DMS 273 (cell line): ENCODE measurements around the gene CARD10.

Experiments
- DNase-seq: peaks from one replicate; lab custom pipeline; 2025; ENCODE audit not compliant: unreplicated experiment; lab: John Stamatoyannopoulos, UW

The CARD10 gene

DNA sequence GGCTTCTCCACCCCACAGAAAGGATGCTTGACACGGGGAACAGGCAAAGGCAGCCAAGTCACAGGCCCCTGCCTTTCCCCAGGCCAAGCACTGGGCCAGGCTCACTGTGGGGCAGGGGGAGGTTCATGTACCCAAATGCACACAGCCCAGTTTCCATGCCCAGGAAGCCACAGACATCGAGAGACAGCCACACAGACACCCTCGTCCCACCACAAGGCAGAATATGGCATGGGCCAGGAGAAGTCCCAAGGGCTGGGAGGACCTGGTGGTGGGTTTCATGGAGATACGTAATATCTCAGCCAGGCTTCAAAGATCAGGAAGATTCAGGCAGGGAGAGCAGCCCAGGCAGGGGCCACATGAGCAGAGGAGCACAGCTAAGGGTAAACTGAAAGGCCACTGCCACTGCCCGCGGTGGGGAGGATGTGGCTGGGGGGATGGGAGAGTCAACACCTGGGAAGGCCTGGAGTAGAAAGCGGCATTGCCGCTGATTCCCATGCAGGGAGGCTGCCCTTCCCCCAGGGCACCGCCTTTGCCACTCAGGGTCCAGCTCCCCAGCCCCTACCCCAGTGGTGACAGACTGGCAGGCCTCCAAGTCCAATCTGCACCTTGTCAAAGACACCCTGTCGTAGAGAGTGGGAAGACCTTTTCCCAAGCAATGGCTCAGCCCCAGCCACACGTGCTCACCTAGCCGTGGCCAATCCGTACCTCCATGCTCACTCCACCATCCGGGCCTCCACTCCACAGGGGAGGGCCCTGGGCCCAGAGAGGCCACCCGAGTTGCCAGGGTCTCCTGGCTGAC lies 30.7 kb downstream of the CARD10 start:
- DNase-seq, result no peak

DNA sequence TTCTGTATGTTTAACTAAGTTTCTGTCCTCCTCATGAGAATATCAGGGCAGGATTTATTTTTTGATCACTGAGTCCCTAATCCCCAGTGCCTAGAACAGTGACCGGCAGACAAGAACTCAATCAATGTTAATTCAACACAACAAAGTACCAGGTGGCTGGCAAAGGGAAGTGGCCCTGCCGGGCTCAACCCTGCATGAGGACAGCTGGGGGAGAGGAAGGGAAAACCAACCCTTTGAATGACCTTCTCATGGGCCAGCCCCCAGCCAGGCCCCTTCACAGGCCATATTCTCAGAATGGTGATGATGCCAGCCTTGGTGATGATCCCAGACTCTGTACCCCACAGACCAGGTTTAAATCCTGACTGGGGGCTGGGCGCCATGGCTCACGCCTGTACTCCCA lies 31.6 kb downstream of the CARD10 start:
- DNase-seq, result no peak

- no peak for DNase-seq
These were observed 32.1 kb downstream of the CARD10 start for GRCh38 chr22:37487129-37487528.

- peak; percentile 77 for DNase-seq
These were observed 32.9 kb downstream of the CARD10 start, which contains the start of gene MFNG for GRCh38 chr22:37486224-37486845. Gene MFNG, minus strand, starts transcription at chr22:37486384. Its CDS starts 207 bp downstream, at chr22:37486177.

DNA sequence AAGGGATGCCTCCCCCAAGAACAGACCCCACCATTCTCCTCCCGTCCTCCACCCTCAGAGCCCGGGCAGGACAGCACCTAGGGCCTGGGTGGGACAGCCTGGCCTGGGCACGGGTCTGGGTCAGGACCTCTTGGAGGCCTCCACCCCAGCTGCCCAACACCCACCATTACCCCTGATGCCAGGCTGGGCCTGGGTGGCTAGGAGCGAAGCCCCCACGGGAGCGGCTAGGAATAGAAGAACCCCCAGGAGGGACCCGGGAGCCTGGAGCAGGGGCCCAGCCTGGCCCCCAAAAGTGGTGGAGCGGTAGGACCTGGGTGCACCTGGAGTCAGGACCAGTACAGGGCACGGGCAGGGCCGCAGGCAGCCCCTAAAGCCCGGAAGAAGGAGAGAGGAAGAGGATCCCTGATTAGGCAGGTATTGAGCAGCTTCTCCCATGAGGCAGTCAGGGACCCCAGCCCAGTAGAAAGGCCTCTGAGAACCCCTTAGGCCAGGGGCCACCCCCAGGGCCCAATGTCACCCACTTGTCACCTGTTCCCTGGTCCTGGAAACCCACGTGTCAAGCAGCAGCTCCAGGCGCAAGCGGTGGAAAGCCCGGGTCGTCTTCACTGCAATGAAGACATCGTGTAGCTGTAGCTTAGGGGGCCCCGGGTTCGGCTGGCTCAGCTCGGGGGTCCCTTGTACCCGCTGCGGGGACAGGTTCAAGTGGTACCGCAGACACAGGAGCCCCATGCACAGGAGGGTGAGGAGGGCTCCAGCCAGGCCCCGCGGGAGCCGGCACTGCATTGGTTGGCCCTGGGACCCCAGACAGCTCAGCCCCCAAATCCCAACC lies 33.6 kb downstream of the CARD10 start:
- DNase-seq, result no peak

DNA sequence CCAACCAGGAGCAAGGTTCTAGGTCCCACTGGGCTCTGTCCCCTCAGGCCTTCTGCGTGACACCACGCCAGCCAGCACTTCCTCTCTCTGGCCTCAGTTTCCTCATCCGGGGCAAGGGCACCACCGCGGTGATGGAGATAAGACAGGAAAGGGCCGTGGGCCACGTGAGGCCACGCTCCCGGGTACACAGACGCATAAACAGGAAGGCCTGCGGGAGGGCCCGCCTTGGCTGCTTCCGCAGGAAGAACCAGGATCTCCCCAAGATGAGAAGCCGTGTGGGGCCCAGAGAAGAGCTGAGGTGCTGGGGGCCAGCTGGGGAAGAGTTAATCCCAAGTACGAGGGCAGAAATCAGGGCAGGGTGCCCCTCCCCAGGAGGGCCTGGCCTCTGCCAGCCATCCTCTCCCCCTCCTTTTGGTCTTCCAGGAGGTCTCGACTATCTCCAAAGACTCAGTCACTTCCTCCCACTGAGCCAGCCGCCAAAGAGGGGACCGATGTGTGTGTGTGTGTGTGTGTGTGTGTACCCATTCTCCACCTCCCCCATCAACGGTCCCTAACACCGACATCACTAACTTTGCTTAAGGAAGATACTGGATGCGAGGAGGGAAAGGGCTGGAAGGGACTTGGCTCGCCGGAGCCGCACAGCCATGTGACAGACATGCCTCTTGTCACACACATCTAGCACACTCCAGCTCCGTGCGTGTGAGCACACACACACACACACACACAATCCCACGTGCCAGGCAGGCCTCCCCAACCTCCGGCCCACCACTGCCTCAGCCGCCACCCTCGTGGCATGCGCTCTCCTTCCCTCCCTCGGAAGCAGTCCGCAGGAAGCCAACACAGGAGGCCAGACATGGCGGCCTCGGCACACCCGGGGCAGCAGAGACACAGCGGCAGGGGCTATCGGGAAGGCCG lies 34.5 kb downstream of the CARD10 start:
- DNase-seq, result no peak

- no peak for DNase-seq
These were observed 36.2 kb downstream of the CARD10 start for GRCh38 chr22:37483050-37483449.

GRCh38 chr22:37482244-37482643 lies 37.0 kb downstream of the CARD10 start:
- no peak for DNase-seq

DNA sequence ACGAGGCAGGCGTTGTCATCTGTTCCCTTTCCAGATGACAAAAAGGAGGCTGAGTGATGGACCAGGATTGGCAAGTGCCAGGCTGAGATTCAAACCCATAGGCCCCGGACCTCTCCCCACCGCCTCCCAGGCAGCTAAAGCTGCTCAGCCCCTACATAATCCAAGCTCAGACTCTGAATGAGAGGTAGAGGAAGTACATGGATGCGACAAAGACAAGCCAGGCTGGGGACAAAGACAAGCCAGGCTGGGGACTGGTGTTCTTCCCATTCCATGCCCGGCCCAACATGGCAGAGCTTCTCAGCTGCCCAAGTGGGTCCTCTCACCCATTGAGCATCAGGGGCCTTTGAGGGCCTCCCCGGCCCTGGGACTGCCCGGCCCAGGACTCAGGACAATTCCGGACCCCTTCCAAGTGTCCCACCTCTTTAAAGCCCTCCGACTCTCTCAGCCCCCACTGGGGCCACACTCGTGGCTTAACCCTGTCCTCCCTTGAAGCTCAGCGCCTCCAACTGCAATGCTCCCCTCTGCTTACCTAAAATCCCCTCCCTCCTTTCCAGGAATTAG lies 37.8 kb downstream of the CARD10 start:
- no peak for DNase-seq

DNA sequence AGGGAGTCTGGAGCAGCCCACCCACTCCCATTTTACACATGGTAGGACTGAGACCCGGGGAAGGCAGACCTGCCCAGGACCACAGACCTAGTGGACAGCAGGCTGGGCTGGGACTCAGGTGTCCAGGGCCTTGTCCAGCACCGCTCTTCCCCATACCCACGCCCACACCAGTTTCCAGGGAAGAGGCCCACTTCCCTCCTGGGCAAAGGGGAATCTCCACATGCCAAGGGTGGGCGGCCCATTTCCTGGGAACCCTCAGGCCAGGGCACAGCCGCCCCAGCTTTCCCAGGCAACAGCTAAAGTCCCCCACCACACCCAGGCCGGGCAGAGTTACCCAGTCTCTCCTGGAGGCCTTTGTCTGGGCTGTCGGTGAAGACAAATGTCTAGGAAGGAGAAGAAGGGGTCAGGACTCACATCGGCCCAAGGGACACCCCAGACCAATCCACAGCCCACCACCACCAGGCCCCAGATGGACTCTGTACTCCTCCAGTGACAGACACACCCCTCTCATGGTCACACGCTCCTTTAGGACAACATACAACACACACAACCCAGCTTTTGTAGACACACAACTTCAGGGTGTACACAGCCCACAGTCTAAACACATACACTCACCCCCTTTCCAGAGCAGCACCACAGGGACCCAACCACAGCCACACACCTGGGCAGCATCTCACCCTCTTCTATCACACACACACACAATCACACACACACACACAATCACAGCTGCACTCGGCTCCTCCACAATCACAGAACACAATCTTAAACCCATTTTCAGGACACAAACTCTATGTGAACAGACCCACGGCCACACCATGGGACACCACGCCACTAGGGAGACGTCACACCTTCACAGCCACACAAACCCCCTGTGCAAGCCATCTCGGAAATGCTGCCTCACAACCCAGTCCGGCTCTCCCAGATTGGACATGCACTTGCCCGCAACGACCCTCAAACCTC lies 38.5 kb downstream of the CARD10 start:
- no peak for DNase-seq

- no peak for DNase-seq
These were observed 40.0 kb downstream of the CARD10 start for GRCh38 chr22:37479196-37479595.

- DNase-seq, result no peak
These were observed 42.6 kb downstream of the CARD10 start for GRCh38 chr22:37476389-37477329.

DNA sequence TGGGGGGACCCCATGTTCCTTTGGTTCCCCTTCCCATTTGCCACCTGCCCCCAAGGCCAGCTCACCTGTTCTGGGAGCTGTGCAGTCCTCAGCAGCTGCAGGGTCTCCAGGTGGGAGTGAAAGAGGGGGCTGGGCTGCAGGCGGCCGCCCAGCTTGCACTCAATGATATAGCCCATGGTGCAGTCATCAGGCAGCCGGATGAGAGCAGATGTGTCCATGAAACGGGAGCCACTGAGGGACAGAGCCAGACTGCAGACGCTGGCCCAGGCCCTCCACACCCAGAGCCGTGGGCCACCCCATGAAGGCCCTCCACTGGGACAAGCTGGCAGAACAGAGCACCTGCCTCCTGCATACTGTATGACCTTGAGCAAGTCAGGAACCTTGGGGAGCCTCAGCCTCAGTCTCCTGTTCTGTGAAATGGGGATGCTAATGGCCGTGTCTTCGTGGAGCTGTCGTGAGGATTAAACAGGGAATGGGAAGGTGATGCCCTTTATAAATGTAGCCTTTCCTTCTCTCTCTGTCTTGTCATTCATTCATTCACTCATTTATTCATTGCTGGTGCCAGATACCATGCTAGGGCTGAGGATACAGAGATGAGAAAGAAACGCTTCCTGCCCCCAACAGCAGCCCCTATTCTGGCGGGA lies 44.6 kb downstream of the CARD10 start:
- no peak for DNase-seq

- DNase-seq, result no peak
These were observed 45.7 kb downstream of the CARD10 start for GRCh38 chr22:37473437-37473946.

DNA sequence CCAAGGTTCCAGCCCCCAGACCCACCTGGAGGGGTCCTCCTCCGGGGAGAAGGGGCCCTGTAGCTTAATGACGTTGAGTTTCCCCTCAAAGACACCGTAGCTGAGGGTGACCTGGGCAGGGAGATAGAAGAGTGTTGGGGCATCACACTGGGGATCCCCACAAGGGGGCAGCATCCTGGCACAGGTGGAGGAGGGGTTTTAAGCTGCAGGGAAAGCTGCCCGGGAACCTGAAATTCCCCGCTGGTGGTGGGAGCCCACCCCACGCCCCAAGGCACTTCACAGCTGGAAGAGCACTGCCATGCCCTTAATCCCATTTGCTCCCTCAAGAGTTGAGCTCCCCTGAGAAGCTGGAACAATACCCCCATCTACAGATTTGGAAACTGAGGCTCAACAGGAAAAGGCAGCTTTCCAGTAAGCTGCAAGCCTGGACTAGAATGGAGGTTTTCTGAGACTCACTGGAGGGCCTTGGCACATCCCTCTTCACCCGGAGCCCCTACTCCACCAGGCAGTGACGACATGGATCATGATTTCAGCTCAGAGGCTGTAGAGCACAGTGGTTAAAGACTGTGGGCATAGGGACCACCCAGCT lies 46.7 kb downstream of the CARD10 start:
- DNase-seq, result peak; percentile 50

DNA sequence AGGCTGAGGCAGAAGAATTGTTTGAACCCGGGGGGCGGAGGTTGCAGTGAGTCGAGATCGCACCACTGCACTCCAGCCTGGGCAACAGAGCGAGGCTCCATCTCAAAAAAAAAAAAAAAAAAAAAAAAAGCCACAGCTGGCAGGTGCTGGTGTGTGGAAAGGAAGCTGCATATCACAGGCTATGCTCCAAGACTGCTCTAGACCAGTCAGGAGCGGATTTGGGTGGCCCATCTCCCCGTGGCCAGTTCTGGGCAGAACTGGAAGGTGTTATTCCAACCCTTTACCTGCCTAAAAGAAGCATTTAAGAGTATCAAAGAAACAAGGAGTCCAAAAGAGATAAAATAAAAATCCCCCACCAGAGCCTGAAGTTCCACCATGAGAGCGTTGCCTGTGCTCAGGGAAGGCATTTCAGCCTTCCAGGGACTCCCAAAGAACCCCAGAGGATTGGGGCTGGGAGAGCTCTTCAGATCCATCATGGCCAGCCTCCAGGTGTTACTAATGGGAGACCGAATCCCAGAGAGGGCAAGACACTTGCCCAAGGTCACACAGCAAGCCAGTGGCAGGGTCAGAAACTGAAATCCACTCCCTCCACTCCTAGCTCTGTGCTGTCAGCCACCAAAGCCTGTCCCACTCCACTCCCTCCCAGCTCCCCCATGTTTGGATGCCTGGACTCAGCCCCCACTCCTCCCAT lies 47.3 kb downstream of the CARD10 start:
- DNase-seq, result no peak

DNA sequence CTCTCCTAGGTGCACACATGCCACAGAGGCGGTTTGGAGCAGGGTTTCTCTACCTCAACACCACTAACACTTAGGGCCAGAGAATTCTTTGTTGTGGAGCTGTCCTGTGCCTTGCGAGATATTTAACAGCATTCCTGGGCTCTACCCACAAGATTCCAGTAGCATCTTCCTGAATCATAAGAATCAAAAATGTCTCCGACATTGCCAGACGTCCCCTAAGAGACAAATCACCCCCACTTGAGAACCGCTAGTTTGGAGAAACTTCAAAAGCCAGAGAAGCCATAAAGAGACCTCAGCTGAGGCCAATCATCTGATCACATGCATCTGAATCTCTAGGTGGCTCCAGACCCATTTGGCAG lies 49.1 kb downstream of the CARD10 start:
- DNase-seq, result no peak
